ENCODE results near the gene ENTR1. TPM values are rescaled to one million over a fixed set of nuclear protein-coding genes. Genes with fewer than 3 reads are reported as not detected.

Gene ENTR1
- total and polyA plus RNA-seq, 2 of the 13 experiments (the other 11 are each of a cell fraction or from before 2014, with no cell fraction given) = 70.1 to 76.4 TPM

DNA sequence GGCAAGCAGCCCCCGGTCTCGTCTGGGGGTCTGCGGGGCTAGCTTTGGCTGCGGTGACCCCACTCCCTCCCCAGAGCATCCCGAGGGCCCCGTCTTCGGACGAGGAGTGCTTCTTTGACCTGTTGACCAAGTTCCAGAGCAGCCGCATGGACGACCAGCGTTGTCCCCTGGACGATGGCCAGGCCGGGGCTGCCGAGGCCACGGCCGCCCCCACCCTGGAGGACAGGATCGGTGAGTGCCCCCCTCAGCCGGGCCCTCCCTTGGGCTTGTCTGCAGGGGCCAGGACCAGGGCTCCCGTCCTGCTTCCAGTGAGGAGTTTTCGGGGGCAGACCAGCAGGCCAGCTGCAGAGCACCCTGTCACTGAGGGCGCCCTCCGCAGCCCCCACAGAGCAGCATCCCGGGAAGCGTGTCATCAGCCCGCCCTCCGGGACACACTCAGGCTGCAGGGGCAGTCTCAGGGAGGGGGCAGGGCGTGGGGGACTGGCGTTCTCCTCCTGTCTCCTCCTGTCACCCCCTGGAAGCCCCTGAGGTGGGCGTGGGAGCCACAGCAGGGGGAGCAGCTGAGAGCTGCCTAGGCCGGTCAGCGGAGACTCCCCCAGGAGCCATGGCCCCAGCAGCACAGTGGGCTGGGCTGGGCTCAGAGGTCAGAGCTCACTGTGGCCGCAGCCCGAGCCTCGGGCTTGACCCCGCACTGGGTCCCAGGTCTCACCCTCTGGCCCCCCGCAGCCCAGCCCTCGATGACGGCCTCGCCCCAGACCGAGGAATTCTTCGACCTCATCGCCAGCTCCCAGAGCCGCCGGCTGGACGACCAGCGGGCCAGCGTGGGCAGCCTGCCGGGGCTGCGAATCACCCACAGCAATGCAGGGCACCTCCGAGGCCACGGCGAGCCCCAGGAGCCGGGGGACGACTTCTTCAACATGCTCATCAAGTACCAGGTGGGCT lies 54.5 kb downstream of the ENTR1 start (continued):
- TF ChIP-seq, protein P1, sequence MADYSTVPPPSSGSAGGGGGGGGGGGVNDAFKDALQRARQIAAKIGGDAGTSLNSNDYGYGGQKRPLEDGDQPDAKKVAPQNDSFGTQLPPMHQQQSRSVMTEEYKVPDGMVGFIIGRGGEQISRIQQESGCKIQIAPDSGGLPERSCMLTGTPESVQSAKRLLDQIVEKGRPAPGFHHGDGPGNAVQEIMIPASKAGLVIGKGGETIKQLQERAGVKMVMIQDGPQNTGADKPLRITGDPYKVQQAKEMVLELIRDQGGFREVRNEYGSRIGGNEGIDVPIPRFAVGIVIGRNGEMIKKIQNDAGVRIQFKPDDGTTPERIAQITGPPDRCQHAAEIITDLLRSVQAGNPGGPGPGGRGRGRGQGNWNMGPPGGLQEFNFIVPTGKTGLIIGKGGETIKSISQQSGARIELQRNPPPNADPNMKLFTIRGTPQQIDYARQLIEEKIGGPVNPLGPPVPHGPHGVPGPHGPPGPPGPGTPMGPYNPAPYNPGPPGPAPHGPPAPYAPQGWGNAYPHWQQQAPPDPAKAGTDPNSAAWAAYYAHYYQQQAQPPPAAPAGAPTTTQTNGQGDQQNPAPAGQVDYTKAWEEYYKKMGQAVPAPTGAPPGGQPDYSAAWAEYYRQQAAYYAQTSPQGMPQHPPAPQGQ (CRISPR knock-in tag; IDR thresholded peaks at IDR 0.05; ENCODE audit: borderline replicate concordance) = no peak
- TF ChIP-seq ZNF430 (CRISPR knock-in tag; IDR thresholded peaks at IDR 0.05) (no peak), ZNF138 (CRISPR knock-in tag; IDR thresholded peaks at IDR 0.05; ENCODE audit: low read depth) (no peak), TRIM22 (IDR thresholded peaks at IDR 0.05) (no peak), SNAPC5 (CRISPR knock-in tag; IDR thresholded peaks at IDR 0.05; ENCODE audit: borderline replicate concordance) (no peak), JUND (CRISPR knock-in tag; IDR thresholded peaks at IDR 0.05) (no peak), SMAD3 (CRISPR knock-in tag; IDR thresholded peaks at IDR 0.05) (no peak), ZBED4 (CRISPR knock-in tag; IDR thresholded peaks at IDR 0.05; ENCODE audit: borderline replicate concordance) (no peak), CAMTA2 (CRISPR knock-in tag; IDR thresholded peaks at IDR 0.05; ENCODE audit: borderline replicate concordance) (no peak), CCDC6 (CRISPR knock-in tag; IDR thresholded peaks at IDR 0.05) (no peak), U2AF1 (optimal IDR thresholded peaks at IDR 0.05; ENCODE audit: low read depth, low read length) (no peak), ZBTB2 (CRISPR knock-in tag; IDR thresholded peaks at IDR 0.05; ENCODE audit: low read depth) (no peak), YEATS4 (CRISPR knock-in tag; IDR thresholded peaks at IDR 0.05; ENCODE audit: borderline replicate concordance) (no peak), ZNF33A (CRISPR knock-in tag; IDR thresholded peaks at IDR 0.05; ENCODE audit: borderline replicate concordance) (no peak)
- TF ChIP-seq, protein P2, sequence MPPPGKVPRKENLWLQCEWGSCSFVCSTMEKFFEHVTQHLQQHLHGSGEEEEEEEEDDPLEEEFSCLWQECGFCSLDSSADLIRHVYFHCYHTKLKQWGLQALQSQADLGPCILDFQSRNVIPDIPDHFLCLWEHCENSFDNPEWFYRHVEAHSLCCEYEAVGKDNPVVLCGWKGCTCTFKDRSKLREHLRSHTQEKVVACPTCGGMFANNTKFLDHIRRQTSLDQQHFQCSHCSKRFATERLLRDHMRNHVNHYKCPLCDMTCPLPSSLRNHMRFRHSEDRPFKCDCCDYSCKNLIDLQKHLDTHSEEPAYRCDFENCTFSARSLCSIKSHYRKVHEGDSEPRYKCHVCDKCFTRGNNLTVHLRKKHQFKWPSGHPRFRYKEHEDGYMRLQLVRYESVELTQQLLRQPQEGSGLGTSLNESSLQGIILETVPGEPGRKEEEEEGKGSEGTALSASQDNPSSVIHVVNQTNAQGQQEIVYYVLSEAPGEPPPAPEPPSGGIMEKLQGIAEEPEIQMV (CRISPR knock-in tag; IDR thresholded peaks at IDR 0.05; ENCODE audit: low read depth) = no peak
- TF ChIP-seq, protein P3, sequence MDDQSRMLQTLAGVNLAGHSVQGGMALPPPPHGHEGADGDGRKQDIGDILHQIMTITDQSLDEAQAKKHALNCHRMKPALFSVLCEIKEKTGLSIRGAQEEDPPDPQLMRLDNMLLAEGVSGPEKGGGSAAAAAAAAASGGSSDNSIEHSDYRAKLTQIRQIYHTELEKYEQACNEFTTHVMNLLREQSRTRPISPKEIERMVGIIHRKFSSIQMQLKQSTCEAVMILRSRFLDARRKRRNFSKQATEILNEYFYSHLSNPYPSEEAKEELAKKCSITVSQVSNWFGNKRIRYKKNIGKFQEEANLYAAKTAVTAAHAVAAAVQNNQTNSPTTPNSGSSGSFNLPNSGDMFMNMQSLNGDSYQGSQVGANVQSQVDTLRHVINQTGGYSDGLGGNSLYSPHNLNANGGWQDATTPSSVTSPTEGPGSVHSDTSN (CRISPR knock-in tag; IDR thresholded peaks at IDR 0.05; ENCODE audit: borderline replicate concordance) = no peak

Data from HepG2 (cell line).